ENCODE data around the gene MRNIP. TPM values are rescaled to one million over a fixed set of nuclear protein-coding genes. Genes with fewer than 3 reads are reported as not detected.

Gene MRNIP
- total and polyA plus RNA-seq, 4 donors = 5.4 to 12.0 (median 7.3) TPM

DNA sequence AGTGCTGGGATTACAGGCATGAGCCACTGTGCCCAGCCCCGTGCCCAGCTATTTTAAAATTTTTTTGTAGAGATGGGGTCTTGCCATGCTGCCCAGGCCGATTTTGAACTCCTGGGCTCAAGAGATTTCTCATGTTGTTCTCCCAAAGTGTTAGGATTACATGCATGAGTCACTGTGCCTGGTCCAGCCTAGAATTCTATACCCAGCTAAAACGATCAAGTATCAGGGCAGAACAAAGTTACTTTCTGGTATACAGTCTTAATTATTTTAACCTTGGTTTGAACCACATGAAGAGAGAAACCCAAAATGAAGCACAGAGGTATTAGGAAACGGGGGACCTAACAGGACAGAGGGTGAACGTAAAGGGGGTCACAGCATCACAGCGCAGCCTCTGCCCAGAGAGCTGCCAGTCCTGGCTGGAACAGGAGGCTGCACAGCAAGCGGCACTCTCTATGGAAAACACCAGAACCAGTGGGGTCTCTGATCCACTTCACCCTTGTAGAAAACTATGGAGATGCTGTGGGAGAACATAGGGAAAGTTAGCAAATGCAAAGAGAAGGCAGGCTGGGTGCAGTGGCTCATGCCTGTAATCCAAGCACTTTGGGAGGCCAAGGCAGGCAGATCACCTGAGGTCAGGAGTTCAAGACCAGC is 27.7 kb downstream of the MRNIP start:
- WGBS = 94% methylated on average over 7 of the region's 7 CpGs
- Histone ChIP-seq H3K27me3 (ENCODE audit: control insufficient read depth in 4 of 4, insufficient read depth in 4 of 4, low read length in 3 of 4) (no peaks in the 10 kb centered on the region), H3K4me1 (ENCODE audit: control insufficient read depth in 4 of 4, insufficient read depth in 4 of 4, low read length in 3 of 4) (peaks cover 0 to 35% (median 22%) of the 10 kb centered on the region in 4 donors), H3K9me3 (ENCODE audit: control insufficient read depth in 4 of 4, low read length in 3 of 4) (no peaks in the 10 kb centered on the region), H3K9ac (ENCODE audit: low read depth in 1 of 2, low read length in 2 of 2) (no peak overlapping the region), H3K27ac (ENCODE audit: low read depth in 1 of 2, low read length in 2 of 2) (no peak overlapping the region), H3K36me3 (ENCODE audit: control insufficient read depth in 4 of 4, insufficient read depth in 3 of 4, low read depth in 1 of 4, low read length in 3 of 4) (peaks cover 24 to 55% (median 53%) of the 10 kb centered on the region in 4 donors), H3K4me3 (ENCODE audit: low read depth in 1 of 3, low read length in 3 of 3) (no peak overlapping the region)
- TF ChIP-seq, protein P1, sequence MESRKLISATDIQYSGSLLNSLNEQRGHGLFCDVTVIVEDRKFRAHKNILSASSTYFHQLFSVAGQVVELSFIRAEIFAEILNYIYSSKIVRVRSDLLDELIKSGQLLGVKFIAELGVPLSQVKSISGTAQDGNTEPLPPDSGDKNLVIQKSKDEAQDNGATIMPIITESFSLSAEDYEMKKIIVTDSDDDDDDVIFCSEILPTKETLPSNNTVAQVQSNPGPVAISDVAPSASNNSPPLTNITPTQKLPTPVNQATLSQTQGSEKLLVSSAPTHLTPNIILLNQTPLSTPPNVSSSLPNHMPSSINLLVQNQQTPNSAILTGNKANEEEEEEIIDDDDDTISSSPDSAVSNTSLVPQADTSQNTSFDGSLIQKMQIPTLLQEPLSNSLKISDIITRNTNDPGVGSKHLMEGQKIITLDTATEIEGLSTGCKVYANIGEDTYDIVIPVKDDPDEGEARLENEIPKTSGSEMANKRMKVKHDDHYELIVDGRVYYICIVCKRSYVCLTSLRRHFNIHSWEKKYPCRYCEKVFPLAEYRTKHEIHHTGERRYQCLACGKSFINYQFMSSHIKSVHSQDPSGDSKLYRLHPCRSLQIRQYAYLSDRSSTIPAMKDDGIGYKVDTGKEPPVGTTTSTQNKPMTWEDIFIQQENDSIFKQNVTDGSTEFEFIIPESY (IDR thresholded peaks at IDR 0.05) = no peak
- no peak for TF ChIP-seq FOXA1 (IDR thresholded peaks at IDR 0.05)
- no peak for TF ChIP-seq RAD21 (IDR thresholded peaks at IDR 0.05)
- TF ChIP-seq GABPA (IDR thresholded peaks at IDR 0.05 in 1 of 2, conservative IDR thresholded peaks at IDR 0.05 in 1 of 2) = no peak
- no peak for TF ChIP-seq YY1 (IDR thresholded peaks at IDR 0.05)
- TF ChIP-seq RXRA (IDR thresholded peaks at IDR 0.05) = no peak
- no peak for TF ChIP-seq FOXA2 (IDR thresholded peaks at IDR 0.05)
- no peak for TF ChIP-seq NR2F2 (IDR thresholded peaks at IDR 0.05)
- no peak for DNase-seq (ENCODE audit: low spot score)

DNA sequence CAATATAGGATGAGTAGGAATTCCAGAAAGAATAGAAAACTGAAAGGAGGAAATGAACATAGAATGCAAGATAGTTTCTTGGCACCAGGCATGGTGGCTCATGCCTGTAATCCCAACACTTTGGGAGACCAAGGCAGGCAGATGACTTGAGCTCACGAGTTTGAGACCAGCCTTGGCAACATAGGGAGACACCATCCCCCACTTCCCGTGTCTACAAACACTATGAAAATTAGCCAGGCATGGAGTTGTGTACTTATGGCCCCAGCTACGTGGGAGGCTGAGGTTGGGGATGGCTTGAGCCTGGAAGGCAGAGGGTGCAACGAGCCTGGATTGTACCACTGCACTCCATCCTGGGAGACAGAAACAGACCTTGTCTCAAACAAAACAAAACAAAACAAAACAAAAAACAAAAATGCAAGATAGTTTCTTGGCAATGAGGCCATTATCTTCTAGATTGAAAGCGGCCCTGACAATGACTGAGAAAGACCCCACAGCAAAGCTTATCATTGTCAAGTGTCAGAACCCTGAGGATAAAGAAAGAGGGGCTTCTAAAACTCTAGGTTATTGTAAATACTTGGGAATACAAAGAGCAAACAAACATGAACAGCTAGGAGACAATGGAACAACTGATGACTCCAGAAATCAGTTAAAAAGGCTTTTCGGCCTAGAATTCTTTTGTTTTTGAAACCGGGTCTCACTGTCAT is 28.7 kb downstream of the MRNIP start:
- 59% methylated on average over 7 of the region's 7 CpGs for WGBS
- Histone ChIP-seq H3K27me3 (ENCODE audit: control insufficient read depth in 4 of 4, insufficient read depth in 4 of 4, low read length in 3 of 4) (no peaks in the 10 kb centered on the region), H3K9me3 (ENCODE audit: control insufficient read depth in 4 of 4, low read length in 3 of 4) (no peaks in the 10 kb centered on the region), H3K4me3 (ENCODE audit: low read depth in 1 of 3, low read length in 3 of 3) (no peak overlapping the region), H3K36me3 (ENCODE audit: control insufficient read depth in 4 of 4, insufficient read depth in 3 of 4, low read depth in 1 of 4, low read length in 3 of 4) (peaks cover 27 to 63% (median 60%) of the 10 kb centered on the region in 4 donors), H3K4me1 (ENCODE audit: control insufficient read depth in 4 of 4, insufficient read depth in 4 of 4, low read length in 3 of 4) (peaks cover 0 to 44% (median 32%) of the 10 kb centered on the region in 4 donors), H3K9ac (ENCODE audit: low read depth in 1 of 2, low read length in 2 of 2) (no peak overlapping the region), H3K27ac (ENCODE audit: low read depth in 1 of 2, low read length in 2 of 2) (no peak overlapping the region)
- TF ChIP-seq, protein P2, sequence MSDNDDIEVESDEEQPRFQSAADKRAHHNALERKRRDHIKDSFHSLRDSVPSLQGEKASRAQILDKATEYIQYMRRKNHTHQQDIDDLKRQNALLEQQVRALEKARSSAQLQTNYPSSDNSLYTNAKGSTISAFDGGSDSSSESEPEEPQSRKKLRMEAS (IDR thresholded peaks at IDR 0.05) = no peak
- TF ChIP-seq GABPA (IDR thresholded peaks at IDR 0.05 in 1 of 2, conservative IDR thresholded peaks at IDR 0.05 in 1 of 2) (no peak), YY1 (IDR thresholded peaks at IDR 0.05) (no peak), FOXA1 (IDR thresholded peaks at IDR 0.05) (no peak), JUND (IDR thresholded peaks at IDR 0.05) (no peak), RXRA (IDR thresholded peaks at IDR 0.05) (no peak), NR2F2 (IDR thresholded peaks at IDR 0.05) (no peak), HNF4A (conservative IDR thresholded peaks at IDR 0.05) (no peak), RAD21 (IDR thresholded peaks at IDR 0.05) (no peak), SP1 (IDR thresholded peaks at IDR 0.05) (no peak), FOXA2 (IDR thresholded peaks at IDR 0.05) (no peak), TAF1 (conservative IDR thresholded peaks at IDR 0.05) (no peak), HNF4G (IDR thresholded peaks at IDR 0.05) (no peak), EGR1 (IDR thresholded peaks at IDR 0.05; ENCODE audit: low read depth in 2 of 2) (no peak)
- TF ChIP-seq, protein P1 (IDR thresholded peaks at IDR 0.05) = no peak
- TF ChIP-seq, protein P3, sequence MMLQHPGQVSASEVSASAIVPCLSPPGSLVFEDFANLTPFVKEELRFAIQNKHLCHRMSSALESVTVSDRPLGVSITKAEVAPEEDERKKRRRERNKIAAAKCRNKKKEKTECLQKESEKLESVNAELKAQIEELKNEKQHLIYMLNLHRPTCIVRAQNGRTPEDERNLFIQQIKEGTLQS (IDR thresholded peaks at IDR 0.05) = no peak
- TF ChIP-seq, protein P4, sequence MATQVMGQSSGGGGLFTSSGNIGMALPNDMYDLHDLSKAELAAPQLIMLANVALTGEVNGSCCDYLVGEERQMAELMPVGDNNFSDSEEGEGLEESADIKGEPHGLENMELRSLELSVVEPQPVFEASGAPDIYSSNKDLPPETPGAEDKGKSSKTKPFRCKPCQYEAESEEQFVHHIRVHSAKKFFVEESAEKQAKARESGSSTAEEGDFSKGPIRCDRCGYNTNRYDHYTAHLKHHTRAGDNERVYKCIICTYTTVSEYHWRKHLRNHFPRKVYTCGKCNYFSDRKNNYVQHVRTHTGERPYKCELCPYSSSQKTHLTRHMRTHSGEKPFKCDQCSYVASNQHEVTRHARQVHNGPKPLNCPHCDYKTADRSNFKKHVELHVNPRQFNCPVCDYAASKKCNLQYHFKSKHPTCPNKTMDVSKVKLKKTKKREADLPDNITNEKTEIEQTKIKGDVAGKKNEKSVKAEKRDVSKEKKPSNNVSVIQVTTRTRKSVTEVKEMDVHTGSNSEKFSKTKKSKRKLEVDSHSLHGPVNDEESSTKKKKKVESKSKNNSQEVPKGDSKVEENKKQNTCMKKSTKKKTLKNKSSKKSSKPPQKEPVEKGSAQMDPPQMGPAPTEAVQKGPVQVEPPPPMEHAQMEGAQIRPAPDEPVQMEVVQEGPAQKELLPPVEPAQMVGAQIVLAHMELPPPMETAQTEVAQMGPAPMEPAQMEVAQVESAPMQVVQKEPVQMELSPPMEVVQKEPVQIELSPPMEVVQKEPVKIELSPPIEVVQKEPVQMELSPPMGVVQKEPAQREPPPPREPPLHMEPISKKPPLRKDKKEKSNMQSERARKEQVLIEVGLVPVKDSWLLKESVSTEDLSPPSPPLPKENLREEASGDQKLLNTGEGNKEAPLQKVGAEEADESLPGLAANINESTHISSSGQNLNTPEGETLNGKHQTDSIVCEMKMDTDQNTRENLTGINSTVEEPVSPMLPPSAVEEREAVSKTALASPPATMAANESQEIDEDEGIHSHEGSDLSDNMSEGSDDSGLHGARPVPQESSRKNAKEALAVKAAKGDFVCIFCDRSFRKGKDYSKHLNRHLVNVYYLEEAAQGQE (IDR thresholded peaks at IDR 0.05) = no peak
- TF ChIP-seq, protein P5, sequence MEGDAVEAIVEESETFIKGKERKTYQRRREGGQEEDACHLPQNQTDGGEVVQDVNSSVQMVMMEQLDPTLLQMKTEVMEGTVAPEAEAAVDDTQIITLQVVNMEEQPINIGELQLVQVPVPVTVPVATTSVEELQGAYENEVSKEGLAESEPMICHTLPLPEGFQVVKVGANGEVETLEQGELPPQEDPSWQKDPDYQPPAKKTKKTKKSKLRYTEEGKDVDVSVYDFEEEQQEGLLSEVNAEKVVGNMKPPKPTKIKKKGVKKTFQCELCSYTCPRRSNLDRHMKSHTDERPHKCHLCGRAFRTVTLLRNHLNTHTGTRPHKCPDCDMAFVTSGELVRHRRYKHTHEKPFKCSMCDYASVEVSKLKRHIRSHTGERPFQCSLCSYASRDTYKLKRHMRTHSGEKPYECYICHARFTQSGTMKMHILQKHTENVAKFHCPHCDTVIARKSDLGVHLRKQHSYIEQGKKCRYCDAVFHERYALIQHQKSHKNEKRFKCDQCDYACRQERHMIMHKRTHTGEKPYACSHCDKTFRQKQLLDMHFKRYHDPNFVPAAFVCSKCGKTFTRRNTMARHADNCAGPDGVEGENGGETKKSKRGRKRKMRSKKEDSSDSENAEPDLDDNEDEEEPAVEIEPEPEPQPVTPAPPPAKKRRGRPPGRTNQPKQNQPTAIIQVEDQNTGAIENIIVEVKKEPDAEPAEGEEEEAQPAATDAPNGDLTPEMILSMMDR (IDR thresholded peaks at IDR 0.05; ENCODE audit: low read depth, low read length, missing input control) = no peak
- DNase-seq (ENCODE audit: low spot score) = no peak
